SK-N-SH (cell line): ENCODE results near the gene PTK7. TPM values are rescaled to one million over a fixed set of nuclear protein-coding genes. Genes with fewer than 3 reads are reported as not detected.

Source experiments
- CTCF ChIA-PET: fragments of 300-600, 350-600 bp; formaldehyde crosslinking; extraction: SDS; loops from one replicate; lab custom pipeline; 2021; lab: Yijun Ruan, JAX
- POLR2A ChIA-PET: fragments of 350-600 bp; sonication (Branson Sonifier 250); formaldehyde crosslinking; extraction: SDS; loops from one replicate; lab custom pipeline; 2020; ENCODE audit warnings: antibody characterized with exemption, inconsistent platforms; lab: Yijun Ruan, JAX
- DNase-seq: peaks from one replicate; pipeline ENCODE4 v3.0.0; 2012
- H2AFZ ChIP-seq: fragments of 200-600 bp; sonication (generic); 2 replicates; pipeline ENCODE4 v1.8.1; 2016; ENCODE audit warnings: antibody characterized with exemption, mild to moderate bottlenecking, low read depth
- H3F3A ChIP-seq: fragments of 200-600 bp; sonication (generic); replicated peaks from 2 replicates; pipeline ENCODE3; 2016; ENCODE audit warnings: antibody characterized with exemption, mild to moderate bottlenecking; ENCODE audit not compliant: insufficient read depth
- H3K27ac ChIP-seq, 2 experiments: fragments of 200-500 bp in 1 of 2; fragments of 200-600 bp in 1 of 2; sonication (Bioruptor generic) in 1 of 2; sonication (generic), shearing (Covaris generic) in 1 of 2; 2 replicates each; pipeline versions ENCODE4 v1.5.1 to v1.6.1; 2014 to 2016; ENCODE audit warnings: low read depth in 2 of 2, inconsistent platforms in 1 of 2, low read length in 1 of 2, mild to moderate bottlenecking in 1 of 2, mixed read lengths in 1 of 2
- H3K27me3 ChIP-seq: fragments of 200-600 bp; sonication (generic), shearing (Covaris generic); 2 replicates; pipeline ENCODE4 v1.6.1; 2016; ENCODE audit warnings: mixed run types; ENCODE audit not compliant: insufficient read depth
- H3K36me3 ChIP-seq, 2 experiments: fragments of 200-500 bp in 1 of 2; fragments of 200-600 bp in 1 of 2; sonication (Bioruptor generic) in 1 of 2; sonication (generic) in 1 of 2; replicated peaks in 1 of 2; 2 replicates each; pipeline versions ENCODE3 to v1.5.1; 2014 to 2016; ENCODE audit warnings: low read length in 1 of 2, mild to moderate bottlenecking in 1 of 2; ENCODE audit not compliant: insufficient read depth in 2 of 2, control insufficient read depth in 1 of 2
- H3K4me1 ChIP-seq, 2 experiments: fragments of 200-500 bp in 1 of 2; fragments of 200-600 bp in 1 of 2; sonication (Bioruptor generic) in 1 of 2; sonication (generic), shearing (Covaris generic) in 1 of 2; 2 replicates each; pipeline versions ENCODE4 v1.5.1 to v1.6.1; 2014 to 2016; ENCODE audit warnings: low read depth in 1 of 2, low read length in 1 of 2, mixed run types in 1 of 2; ENCODE audit not compliant: insufficient read depth in 2 of 2, control insufficient read depth in 1 of 2
- H3K4me2 ChIP-seq: fragments of 200-600 bp; sonication (generic), shearing (Covaris generic); 2 replicates; pipeline ENCODE4 v1.6.1; 2017; ENCODE audit warnings: mixed run types
- H3K4me3 ChIP-seq, 2 experiments: fragments of 200-500 bp in 1 of 2; fragments of 200-600 bp in 1 of 2; sonication (Bioruptor generic) in 1 of 2; sonication (generic), shearing (Covaris generic) in 1 of 2; 2 replicates each; pipeline versions ENCODE4 v1.5.1 to v1.8.1; 2014 to 2016; ENCODE audit warnings: low read depth in 2 of 2, inconsistent platforms in 1 of 2, low read length in 1 of 2, mild to moderate bottlenecking in 1 of 2, mixed read lengths in 1 of 2, moderate library complexity in 1 of 2
- H3K79me2 ChIP-seq: fragments of 200-600 bp; sonication (generic); 2 replicates; pipeline ENCODE4 v1.8.1; 2017; ENCODE audit warnings: mild to moderate bottlenecking; ENCODE audit not compliant: insufficient read depth
- H3K9ac ChIP-seq: fragments of 200-600 bp; sonication (generic); 2 replicates; pipeline ENCODE4 v1.6.1; 2017; ENCODE audit warnings: mixed run types
- H3K9me2 ChIP-seq: fragments of 200-600 bp; sonication (generic); 2 replicates; pipeline ENCODE4 v1.6.1; 2017; ENCODE audit warnings: mixed run types
- H3K9me3 ChIP-seq: fragments of 200-600 bp; sonication (generic); 2 replicates; pipeline ENCODE4 v1.6.1; 2017; ENCODE audit warnings: mixed run types, mild to moderate bottlenecking, moderate library complexity
- H4K20me1 ChIP-seq: fragments of 200-600 bp; sonication (generic); 2 replicates; pipeline ENCODE4 v1.6.1; 2017; ENCODE audit warnings: mild to moderate bottlenecking, mixed run types; ENCODE audit not compliant: insufficient read depth
- CHD2 ChIP-seq: fragments of 150-350 bp; IDR thresholded peaks from 2 replicates; pipeline ENCODE4 v1.6.1; 2018; ENCODE audit warnings: low read length; ENCODE audit not compliant: partially characterized antibody
- CTCF ChIP-seq: fragments of 200-600 bp; sonication (generic); IDR thresholded peaks from 2 replicates; pipeline ENCODE4 v1.6.1; 2017; ENCODE audit warnings: antibody characterized with exemption, mild to moderate bottlenecking, moderate library complexity
- ELF1 ChIP-seq: IDR thresholded peaks from 2 replicates; pipeline ENCODE4 v1.4.0; 2012
- FOSL2 ChIP-seq: IDR thresholded peaks from 2 replicates; pipeline ENCODE4 v1.4.0; 2012; ENCODE audit warnings: low read depth, mild to moderate bottlenecking, moderate library complexity, borderline replicate concordance
- GATA2 ChIP-seq: sonication (generic); formaldehyde crosslinking; IDR thresholded peaks from 2 replicates; pipeline ENCODE4 v1.5.0; 2020; ENCODE audit warnings: mild to moderate bottlenecking, missing genetic modification reagents
- JUND ChIP-seq: IDR thresholded peaks from 2 replicates; pipeline ENCODE4 v1.4.0; 2012
- MAX ChIP-seq: IDR thresholded peaks from 2 replicates; pipeline ENCODE4 v1.4.0; 2012; ENCODE audit warnings: low read depth
- MXI1 ChIP-seq: IDR thresholded peaks from 2 replicates; pipeline ENCODE4 v1.6.1; 2012; ENCODE audit warnings: mild to moderate bottlenecking, low read depth, low read length, improper control_type of control experiment
- TEAD4 ChIP-seq: IDR thresholded peaks from 2 replicates; pipeline ENCODE4 v1.4.0; 2012; ENCODE audit warnings: mild to moderate bottlenecking, borderline replicate concordance; ENCODE audit not compliant: insufficient read depth
- USF1 ChIP-seq: IDR thresholded peaks from 2 replicates; pipeline ENCODE4 v1.4.0; 2012; ENCODE audit warnings: low read depth, borderline replicate concordance
- USF2 ChIP-seq: fragments of 150-350 bp; IDR thresholded peaks from 2 replicates; pipeline ENCODE4 v1.6.1; 2017; ENCODE audit warnings: antibody characterized with exemption, low read length, low read depth, borderline replicate concordance
- YY1 ChIP-seq: IDR thresholded peaks from 2 replicates; pipeline ENCODE4 v1.4.0; 2012; ENCODE audit warnings: low read depth, mild to moderate bottlenecking
- ZBTB33 ChIP-seq: IDR thresholded peaks from 2 replicates; pipeline ENCODE4 v1.4.0; 2012; ENCODE audit warnings: low read depth, borderline replicate concordance
- WGBS: methylation state at CpG from one replicate; pipeline ENCODE4 v1.1.6; 2017; ENCODE audit warnings: low lambda C conversion rate; 5-methylcytosine and 5-hydroxymethylcytosine counted together
- polyA plus RNA-seq, 3 experiments: library from polyadenylated mRNA; depleted of rRNA; stranded (reverse); fragments of >200 nt; gene quantifications; 2 replicates each; pipeline ENCODE4 v1.2.3, GENCODE V29; 2012
- TF ChIP-seq, protein P1 (sequence below): fragments of 150-350 bp; IDR thresholded peaks from 2 replicates; pipeline ENCODE4 v1.6.1; 2016; ENCODE audit warnings: mild to moderate bottlenecking, low read depth, low read length

PTK7 gene
- polyA plus RNA-seq, 1 of the 3 experiments (the other 2 are of a cell fraction) = 105 TPM

DNA sequence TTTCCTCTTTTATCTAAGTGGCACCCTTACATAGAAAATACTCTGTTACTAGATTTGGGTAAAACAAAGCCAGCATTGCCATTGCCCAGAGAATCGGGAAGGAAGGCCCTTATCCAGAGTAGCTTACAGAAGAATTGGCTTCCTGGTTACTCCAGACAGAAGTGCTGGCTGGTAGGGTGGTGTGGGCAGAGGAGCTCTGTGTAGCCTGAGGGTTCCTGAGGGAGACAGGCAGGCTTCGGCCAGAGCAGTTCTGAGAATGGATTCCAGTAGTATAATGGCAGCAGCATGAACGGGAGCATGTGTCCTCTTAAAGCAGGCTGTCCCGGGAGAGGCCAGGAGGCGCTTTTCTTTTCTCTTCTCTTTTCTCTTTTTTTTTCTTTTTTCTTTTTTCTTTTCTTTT, 117.8 kb downstream of the PTK7 start:
- Histone ChIP-seq H3K36me3 (peaks cover 29 to 36% of the 10 kb centered on the region in 2 experiments), H3K79me2 (peaks cover 8% of the 10 kb centered on the region), H3K27me3 (no peaks in the 10 kb centered on the region), H4K20me1 (no peaks in the 10 kb centered on the region), H3K4me1 (no peaks in the 10 kb centered on the region), H3K27ac (no peak overlapping the region), H3K4me2 (no peak overlapping the region), H3K9me2 (no peaks in the 10 kb centered on the region), H2AFZ (no peak overlapping the region), H3K9ac (no peak overlapping the region)
- ChIA-PET POLR2A (no interaction called here), CTCF (no interaction called here)
- 83% methylated on average over 5 of the region's 5 CpGs for WGBS
- no peak for TF ChIP-seq GATA2 (CRISPR knock-in tag)
- no peak for TF ChIP-seq ZBTB33
- TF ChIP-seq USF1 = no peak
- no peak for TF ChIP-seq TEAD4
- TF ChIP-seq MXI1 = no peak
- TF ChIP-seq CTCF = no peak
- no peak for TF ChIP-seq USF2
- TF ChIP-seq, protein P1, sequence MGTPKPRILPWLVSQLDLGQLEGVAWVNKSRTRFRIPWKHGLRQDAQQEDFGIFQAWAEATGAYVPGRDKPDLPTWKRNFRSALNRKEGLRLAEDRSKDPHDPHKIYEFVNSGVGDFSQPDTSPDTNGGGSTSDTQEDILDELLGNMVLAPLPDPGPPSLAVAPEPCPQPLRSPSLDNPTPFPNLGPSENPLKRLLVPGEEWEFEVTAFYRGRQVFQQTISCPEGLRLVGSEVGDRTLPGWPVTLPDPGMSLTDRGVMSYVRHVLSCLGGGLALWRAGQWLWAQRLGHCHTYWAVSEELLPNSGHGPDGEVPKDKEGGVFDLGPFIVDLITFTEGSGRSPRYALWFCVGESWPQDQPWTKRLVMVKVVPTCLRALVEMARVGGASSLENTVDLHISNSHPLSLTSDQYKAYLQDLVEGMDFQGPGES = no peak
- TF ChIP-seq, all 33 proteins: peak for 0
- Histone ChIP-seq H3K4me3 (no peak overlapping the region), H3K9me3 (no peaks in the 10 kb centered on the region), H3F3A (no peaks in the 10 kb centered on the region)
- DNase-seq = peak; percentile 38

- no peaks in the 10 kb centered on the region for H3K4me1 ChIP-seq
- POLR2A ChIA-PET = no interaction called here
- WGBS = 100% methylated on average over 5 of the region's 5 CpGs
- TF ChIP-seq FOSL2 = no peak
- no peak for TF ChIP-seq CHD2
- no peak for TF ChIP-seq MXI1
- no peak for TF ChIP-seq CTCF
- no peak for TF ChIP-seq ELF1
- TF ChIP-seq YY1 = no peak
- TF ChIP-seq, protein P1 = no peak
- no peak for TF ChIP-seq MAX
- TF ChIP-seq JUND = no peak
Measured at GRCh38 chr6:43196337-43196736, 120.2 kb downstream of the PTK7 start.

More at GRCh38 chr6:43196337-43196736, 120.2 kb downstream of the PTK7 start:
- Histone ChIP-seq H3K36me3 (peaks cover 25 to 43% of the 10 kb centered on the region in 2 experiments), H3K79me2 (0 out of 2 replicates have a peak, but pooled peaks cover 3% of the 10 kb centered on the region), H3K9me3 (no peaks in the 10 kb centered on the region), H2AFZ (no peak overlapping the region), H3K4me3 (no peak overlapping the region), H3F3A (no peaks in the 10 kb centered on the region), H3K9me2 (no peaks in the 10 kb centered on the region), H3K27ac (no peak overlapping the region), H3K4me2 (no peak overlapping the region), H3K27me3 (no peaks in the 10 kb centered on the region), H4K20me1 (no peaks in the 10 kb centered on the region), H3K9ac (no peak overlapping the region)
- no peak for DNase-seq
- CTCF ChIA-PET = interaction anchor here (1.2 kb wide), 1 partner anchor 24 kb away, joined by 3 read pairs; no protein-coding TSS in a partner anchor
